ENCODE data around the gene TCEANC.

GRCh38 chrX:13664020-13664419, 11.1 kb downstream of the TCEANC start:
- no peak for TF ChIP-seq CTCF (IDR thresholded peaks at IDR 0.05)
- no peak for TF ChIP-seq POLR2A (IDR thresholded peaks at IDR 0.05)

All from esophagus squamous epithelium (tissue), 4 donors.